HG02885 (cell line): ENCODE data around the gene TAPT1.

Experiments used
- ATAC-seq: cut with Tn5 transposase; IDR thresholded peaks from one replicate; pipeline ENCODE4 v1.9.1; 2021; ENCODE audit warnings: mild to moderate bottlenecking; ENCODE audit not compliant: unreplicated experiment, poor library complexity

TAPT1 gene

DNA sequence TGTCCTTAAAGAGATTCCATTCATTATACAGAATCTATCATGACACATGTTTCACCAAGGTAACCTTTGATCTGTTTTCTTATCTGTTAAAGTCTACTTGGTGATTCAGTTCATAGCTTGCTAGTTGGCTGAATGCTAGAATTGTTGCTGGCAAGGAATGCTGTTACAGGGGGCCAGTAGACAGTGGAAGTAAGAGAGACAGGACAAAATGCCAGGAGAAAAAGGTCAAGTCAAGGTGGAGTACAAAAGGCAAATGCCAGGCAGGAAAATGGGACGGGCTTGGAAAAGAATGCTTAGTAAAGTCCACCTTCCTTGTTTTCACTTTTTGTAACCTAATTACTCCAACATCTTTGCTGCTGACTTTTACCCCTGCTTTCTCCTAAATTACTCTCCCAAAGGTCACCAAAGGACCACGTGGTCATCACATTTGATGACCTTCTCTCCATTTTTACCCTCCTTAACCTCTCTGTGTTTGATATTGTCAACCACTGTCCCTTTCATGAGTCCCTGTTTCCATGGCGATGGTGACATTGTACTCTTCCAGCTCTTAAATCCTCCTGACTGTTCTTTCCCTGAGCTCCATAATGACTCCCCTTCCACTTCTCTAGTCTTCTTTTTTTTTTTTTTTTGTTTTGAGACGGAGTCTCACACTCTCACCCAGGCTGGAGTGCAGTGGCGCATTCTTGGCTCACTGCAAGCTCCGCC lies 24.5 kb upstream of the TAPT1 start:
- ATAC-seq, result no peak

DNA sequence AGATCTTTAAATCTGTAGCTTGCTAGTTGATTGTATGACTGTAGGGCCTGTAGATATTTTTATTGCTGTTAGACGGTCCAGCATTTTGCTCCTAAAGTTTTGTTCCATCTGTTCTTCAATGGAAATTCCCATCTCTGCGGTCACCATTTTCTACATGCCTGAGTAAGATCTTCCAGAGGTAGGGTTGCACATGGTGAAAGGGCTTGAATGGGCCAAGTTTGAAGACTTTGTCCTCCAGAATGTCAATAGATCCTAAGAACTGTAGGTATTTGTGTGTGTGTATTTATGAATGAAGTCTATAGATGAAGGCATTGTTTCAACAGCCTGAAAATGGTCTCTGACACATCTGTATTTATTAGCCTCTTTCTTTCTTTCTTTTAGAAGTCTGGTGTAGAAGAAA lies 22.3 kb upstream of the TAPT1 start:
- ATAC-seq, result no peak

DNA sequence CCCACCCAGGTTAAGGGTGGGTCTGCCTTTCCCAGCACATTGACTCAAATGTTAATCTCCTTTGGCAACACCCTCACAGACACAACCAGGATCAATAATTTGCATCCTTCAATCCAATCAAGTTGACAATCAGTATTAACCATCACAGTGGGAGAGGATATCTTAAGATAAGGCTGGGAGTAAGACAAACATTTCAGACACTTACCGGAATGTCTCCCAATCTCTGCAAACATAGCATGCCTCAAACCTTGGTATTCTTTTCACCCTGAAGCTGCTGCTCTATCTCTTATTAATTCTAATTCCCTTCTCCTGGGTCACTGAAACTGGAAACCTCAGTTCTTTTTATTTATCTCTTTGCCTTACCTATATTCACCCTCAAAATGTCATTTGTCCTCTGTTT lies 19.0 kb upstream of the TAPT1 start:
- no peak for ATAC-seq

DNA sequence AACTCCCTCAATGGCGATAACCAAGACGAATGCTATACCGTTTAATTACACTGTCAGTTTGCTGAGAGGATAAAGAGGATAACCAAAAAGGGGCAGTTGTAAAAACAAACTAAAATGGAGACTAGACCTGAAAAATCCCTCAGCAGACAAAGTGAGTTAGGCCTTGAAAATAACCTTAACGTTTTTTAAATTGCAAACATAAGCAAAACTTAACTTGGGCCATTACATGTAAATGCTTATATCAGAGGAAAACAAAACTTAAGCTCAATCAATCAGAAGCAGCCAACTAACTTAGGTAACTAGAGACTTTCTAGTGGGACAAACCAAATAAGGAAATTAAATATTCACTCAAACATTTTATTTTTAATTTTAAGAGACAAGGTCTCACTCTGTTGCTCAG lies 17.0 kb upstream of the TAPT1 start:
- no peak for ATAC-seq

DNA sequence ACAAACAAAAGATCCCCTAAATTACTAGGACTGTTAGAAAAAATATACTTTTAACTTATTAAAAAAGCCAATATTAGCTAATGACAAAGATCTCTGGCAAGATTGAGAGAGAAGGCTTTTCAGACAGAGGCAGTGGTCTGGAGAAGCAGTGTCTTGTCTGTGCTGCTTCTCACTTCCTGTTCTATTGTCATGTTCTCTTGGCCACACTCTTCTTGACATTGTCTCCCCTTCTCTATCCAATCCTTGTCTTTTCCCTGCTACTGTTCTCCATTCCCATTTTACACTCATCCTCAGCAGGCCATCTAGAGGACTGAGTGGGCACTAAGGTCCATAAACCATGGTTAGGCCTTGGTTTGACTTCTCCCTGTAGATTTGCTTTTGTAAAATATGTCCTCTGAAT lies 14.0 kb upstream of the TAPT1 start:
- ATAC-seq, result no peak

DNA sequence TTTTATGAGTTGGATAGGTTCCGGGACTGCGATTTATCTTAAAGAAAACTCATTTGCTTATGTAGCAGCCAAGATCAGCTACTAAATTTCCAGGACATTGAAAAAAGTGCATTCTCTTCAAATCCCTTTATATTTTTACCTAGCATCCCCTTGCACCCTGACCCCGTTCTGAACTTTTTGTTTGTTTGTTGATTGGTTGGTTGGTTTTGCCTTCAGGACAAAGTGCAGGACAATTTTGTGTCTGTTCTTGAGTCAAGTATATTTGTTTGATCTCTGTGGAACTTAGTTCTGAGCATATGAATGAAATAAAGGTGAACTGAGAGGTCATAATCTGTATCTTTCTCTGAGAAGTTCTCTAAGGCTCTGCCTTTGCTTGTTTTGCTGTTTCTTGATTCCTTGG lies 12.8 kb upstream of the TAPT1 start:
- no peak for ATAC-seq

DNA sequence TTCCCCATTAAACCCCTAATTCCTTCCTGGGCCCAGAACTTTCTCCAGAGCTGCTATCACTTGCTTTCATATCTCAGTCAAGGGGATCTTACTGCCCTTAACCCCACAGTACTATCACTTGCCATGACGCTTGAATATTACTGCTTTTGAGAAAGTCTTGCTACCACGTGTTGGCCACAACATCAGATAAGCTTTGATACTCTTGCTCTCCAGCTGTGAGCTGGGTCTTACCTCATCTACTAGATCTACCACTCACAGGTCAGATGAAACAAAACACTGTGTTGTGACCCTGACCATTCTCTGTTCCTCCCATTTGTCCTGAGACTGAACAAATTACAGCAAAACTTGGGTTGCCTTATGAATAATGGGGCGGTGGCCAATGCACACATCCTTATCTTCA lies 12.1 kb upstream of the TAPT1 start:
- ATAC-seq, result no peak

DNA sequence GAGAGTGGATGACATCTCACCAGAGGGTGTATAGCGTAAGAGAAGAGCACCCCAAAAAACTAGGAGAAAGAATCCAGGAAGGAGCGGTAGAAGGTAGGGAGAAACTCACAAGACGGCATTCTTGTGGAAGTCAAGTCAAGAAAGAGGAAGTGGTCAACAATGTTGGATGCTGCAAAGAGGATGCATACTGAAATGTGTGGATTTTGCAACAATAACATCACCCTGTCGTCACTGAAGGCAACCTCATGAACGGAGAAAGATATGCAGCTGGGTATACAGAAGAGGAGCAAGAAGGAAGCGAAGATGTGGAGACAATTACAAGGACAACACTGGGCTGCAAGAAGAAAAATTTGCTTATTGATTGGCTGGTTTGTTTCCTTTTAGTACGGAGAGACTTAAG lies 11.4 kb upstream of the TAPT1 start:
- no peak for ATAC-seq

DNA sequence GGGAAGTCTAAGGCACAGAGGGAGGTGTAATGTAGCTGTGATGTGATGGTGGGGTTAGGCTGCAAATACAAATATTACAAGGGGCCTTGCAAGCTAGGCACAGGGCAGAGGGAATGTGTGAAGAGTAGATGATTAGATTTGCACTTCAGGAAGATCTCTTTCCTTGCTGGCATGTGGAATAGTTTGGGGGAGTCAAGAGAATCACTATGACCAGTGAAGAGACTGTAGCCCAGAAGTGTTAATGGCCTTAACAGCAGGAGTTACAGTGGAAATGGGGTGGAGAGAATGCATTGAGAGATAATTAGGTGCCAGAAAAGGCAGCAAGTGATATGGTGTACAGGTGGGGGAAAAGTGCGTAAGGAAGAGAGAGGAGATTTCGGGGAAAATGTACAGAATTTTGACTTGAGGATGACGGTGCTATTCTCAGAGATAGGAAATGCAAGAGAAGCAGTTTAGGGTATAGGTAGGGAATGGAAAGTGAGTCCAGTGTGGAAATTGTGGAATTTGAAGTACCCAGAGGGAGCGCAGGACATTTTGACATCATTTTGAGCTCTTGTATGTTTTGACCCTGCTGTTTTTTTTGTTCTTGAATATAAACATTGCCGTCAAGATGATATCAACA lies 10.2 kb upstream of the TAPT1 start:
- no peak for ATAC-seq

DNA sequence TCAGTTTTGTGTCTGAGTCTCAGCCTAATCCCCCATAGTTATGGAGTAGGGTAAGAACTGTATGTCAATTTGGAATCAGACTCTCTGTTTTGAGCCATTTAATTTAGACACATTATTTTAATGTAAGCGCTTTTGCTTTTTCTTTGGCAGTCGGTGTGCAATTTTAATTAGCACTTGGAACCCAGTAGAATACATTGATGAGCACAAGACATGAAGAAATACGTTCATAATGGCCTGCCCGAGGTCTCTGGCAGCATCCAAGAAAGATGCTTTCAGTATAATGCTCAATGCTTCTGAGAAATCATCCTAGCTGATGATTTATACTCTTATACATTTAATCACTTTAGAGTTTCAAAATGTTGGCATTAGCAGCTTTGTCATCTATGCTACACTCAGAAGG lies 8.9 kb upstream of the TAPT1 start:
- ATAC-seq, result no peak

DNA sequence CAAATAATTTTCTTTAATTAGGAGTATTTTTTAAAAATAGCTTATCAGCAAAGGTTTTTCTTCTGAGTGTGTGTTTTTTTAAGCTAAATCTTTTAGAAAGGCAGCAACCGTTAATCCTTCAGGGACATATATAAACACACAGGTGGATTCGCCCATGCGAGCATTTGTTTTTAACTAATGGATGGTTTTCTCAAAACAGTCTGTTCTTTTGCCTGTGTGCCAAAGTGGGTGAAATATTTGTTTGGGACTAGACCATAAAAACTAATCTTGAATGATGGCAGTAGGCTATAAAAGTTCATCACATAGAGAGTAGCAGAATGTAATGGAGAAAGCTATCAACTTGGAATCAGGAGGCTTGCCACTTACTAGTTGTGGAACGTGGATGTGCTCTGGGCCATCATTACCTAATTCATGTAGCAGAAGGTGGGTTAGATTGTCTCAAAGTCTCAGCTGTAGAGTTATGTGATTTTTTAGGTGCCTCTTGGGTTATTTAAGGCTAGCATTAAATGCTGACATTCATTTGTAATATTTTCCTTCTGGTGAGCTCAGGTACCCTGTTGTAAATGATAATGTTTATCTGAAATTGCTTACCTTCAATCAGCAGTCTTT lies 7.4 kb upstream of the TAPT1 start:
- ATAC-seq, result no peak

DNA sequence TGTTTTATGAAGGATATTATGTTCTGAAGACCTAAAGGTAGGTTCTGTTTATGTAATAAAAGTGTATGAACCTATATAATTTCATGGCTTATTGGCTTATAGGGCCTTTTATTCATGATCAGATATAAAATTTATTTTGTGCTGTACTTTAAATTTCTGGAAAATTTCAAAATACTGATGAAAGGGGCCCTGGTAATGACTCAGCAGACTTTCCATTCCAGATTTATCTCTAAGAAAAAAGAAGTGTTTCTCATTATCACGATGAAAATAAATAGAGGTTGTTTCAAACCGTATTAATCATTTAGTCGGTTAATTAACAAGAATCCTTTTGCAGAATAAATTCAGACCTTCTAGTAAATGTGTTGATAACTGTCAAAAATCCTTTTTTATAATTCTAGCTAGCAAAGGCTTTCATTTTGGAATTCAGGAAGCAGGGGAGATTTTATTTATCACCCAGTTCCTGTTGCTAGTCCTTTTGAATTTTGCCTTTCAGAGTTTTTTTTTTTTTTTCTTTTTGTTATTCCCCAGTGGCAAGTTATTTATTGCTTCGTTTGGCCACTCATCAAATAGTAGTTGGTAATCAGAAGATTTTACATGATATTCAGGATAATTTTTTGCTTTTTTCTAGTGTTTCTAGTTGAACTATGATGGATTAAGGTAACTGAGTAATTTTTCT lies 5.4 kb upstream of the TAPT1 start:
- no peak for ATAC-seq

DNA sequence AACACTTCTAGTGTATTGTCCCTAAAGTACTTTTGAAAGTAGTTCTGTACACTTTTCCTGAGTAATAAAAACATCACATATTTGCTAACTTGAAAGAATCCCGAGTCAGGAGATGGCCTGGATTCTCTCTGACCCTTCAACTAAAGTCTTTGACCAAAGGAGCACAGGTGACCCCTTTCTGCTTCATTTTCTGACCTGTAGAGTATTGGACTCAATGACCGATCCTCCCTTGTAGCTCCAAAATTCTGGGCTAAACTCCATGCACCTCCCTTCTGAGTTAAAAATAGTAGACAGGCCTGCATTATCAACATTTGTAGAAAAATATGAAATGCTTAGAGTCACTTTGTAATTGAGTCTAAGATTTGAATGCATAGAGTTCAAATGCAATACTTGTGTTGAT lies 4.0 kb upstream of the TAPT1 start:
- no peak for ATAC-seq

DNA sequence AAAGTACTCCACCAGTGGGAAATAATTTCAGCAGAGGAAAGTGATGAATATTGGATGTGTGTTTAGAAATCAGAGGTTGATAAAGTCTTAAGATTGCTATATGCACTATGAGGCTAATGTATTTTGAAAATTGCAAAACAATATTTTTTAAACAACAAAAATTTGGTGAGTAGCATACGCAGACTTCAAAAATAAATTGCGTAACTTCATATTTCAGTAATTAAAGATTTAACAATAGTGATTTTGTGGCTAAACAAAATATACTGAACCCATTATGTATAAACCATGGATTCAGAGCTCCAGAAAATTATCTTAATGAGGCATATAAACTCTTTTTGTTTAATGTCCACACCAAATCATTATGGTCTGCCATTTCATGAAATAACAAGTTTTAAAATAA lies 3.3 kb upstream of the TAPT1 start:
- ATAC-seq, result no peak

DNA sequence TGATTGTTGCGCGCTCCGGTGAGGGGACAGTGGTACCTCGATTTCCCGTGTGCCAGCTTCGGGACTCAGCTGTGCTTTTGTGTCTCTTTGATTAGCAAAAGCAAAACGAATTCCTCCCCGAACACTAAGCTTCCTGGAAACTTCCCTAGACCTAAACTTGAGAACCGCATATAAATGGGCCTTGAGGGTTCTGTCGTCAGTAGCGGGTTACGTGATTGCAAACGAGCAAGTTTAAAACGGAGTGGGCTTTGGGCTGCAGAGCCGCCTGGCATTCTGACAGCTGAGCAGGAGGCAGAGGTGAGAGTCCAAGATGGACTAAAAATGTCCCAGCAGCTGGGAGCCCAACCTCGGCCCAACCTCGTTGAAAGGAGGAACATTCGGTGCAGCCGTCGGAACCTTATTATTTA lies 1.2 kb upstream of the TAPT1 start:
- ATAC-seq, result peak; percentile 1

DNA sequence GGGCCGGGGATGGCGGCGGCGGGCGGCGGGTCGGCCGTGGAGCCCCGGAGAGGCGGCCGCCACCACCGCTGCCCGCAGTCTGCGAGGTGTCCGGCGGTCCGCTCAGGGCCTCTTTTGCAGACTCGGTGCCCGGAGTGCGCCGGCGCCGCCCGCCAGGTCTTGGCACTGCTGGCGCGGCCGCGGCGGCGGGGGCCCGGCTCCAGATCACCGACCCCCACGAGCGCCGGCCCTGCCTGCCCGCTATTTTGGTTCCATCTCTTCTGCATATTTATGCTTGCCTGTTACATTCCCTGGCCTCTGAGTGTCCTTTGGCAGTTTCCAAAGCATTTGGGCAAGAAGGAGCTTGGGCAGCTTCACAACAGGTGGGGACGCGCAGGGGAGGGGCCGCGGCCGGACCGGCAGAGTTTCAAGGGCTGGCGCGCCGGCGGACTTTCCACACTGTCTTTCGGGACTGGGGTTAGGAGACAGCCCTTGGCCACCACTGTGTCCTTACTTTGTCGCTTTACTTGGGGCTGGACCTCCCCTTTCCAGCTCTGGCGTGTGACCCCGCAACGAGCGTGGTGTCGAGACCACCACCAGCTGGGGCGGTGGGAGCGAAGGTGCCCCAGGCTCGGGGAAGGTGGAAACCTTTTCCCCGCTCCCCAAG lies 668 bp upstream of the TAPT1 start:
- ATAC-seq, result peak; percentile 39

DNA sequence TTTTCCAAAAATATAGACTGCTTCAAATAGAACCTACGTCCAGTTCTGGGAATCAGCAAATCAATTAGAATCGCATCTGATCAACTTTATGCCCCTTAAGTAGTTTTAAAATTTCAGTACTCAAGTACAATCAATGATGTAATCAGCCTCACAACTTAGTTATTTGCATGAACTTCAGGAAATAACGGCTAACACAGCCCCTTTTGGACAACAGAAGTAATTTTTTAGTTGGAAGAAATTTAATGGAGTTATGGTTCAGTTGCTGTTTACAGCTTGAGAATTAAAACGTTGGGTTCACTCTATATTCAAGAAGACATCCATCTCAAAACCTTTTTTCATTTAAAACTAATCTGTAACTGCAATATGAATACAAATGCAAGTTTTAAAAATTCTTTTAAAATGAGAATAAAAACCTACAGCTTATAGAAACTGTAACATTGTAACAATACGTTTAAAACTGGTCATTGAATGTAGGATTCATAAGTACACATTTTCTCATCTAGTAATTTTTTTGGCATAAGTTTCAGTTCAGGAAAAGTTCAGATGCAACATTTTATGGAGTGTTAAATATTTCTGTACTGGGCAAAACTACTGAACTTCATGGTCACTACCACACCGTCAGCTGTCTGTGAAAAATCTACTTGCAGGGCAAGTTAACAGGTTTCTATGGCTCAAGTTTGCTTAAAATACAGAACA lies 956 bp downstream of the TAPT1 start:
- ATAC-seq, result no peak

DNA sequence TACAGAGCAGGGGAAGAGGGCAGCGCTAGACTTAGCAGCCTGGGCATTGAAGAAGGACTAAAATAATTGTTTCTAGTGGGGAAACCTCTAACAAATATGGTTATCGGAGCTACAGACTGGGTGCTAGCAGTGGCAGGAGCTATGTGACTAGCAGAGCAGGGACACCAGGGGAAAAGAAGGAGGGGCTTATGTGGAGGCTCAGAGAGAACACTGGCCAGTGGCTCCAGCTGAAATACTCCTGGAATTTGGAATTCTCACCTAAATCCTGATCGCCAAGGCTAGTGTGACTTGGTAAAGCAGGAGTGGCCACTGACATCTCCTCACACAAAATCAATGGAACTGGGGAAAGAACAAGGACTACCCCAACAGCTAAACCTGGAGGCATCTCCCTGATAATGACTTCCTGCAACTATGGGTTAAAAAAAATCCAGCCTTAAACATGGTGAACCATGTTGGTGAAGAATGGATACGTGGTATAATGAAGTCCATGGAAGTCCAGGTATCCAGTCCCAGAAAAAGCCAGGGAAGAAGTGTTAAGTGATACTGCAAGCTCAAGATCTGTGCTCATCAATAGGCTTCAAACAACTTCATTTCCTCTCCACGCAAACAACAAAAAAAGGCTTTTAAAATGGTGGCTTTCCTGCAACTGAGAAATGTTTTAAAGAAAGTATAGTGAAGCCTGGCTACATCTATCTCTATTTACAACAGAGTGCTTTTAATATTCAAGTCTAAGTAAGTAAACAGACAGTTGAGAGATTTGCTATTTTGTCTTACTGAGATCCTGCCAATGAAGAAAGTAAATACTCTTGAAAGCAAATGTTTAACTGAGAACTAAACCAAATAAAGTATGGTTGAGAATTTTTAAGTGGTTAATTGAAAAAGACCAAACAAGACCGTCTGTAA lies 1.8 kb downstream of the TAPT1 start:
- ATAC-seq, result no peak

DNA sequence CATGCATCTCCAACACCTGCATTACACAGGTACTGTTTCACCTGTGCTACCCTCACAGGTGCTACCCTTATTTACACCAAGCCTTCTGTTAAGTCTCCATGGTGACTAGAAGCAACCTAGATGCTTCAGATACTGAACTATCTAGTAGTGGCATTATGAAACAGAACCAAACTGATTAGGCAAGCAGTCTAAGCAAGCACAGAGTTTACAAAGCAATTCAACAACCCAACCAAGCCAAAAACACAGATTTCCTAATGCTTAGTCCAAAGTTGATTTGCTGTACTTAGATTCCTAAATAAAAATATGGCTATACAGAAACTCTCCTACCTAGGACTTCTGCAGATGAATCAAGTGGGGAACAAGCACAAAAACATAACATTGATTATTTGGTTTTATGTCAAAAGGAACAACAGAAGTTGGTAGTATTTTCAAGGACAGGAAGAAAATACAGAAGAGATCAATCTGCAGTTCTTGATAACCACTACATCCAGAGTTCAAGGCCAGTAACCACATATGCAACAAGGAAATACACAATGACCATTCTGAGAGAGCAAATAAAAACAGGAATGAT lies 3.2 kb downstream of the TAPT1 start:
- ATAC-seq, result no peak
